Esophagus muscularis mucosa (tissue), 3 donors: ENCODE data around the gene SYT17.

Experiments used
- POLR2A ChIP-seq: fragments of 450-650 bp; IDR thresholded peaks from one replicate; pipeline ENCODE4 v1.6.1; 2017; ENCODE audit warnings: antibody characterized with exemption, moderate library complexity, mild to moderate bottlenecking, low read depth
- TF ChIP-seq, protein P1 (sequence below), 3 experiments: fragments of 200-600 bp in 2 of 3; fragments of 450-650 bp in 1 of 3; sonication (generic) in 2 of 3; IDR thresholded peaks; one replicate each; pipeline ENCODE4 v1.5.1; 2017 to 2019; ENCODE audit warnings: antibody characterized with exemption in 3 of 3, mild to moderate bottlenecking in 2 of 3, moderate library complexity in 1 of 3

DNA sequence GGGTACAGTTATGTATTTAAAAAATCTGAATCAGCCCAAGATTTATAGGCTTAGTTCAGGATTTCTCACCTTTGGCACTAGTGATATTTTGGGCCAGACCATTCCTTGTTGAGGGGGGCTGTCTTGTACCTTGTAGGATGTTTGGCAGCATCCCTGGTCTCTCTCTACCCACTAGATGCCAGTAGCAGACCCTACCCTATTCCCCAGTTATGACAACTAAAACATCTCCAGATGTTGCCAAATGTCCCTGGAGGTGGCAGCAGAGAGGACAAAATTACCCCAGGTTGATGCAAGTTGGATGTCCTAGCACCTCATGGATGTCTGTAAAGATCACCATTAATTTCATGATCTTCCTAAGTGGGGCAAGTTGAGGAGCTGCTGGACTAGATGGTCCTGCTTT, 45.8 kb downstream of the SYT17 start:
- TF ChIP-seq, protein P1, sequence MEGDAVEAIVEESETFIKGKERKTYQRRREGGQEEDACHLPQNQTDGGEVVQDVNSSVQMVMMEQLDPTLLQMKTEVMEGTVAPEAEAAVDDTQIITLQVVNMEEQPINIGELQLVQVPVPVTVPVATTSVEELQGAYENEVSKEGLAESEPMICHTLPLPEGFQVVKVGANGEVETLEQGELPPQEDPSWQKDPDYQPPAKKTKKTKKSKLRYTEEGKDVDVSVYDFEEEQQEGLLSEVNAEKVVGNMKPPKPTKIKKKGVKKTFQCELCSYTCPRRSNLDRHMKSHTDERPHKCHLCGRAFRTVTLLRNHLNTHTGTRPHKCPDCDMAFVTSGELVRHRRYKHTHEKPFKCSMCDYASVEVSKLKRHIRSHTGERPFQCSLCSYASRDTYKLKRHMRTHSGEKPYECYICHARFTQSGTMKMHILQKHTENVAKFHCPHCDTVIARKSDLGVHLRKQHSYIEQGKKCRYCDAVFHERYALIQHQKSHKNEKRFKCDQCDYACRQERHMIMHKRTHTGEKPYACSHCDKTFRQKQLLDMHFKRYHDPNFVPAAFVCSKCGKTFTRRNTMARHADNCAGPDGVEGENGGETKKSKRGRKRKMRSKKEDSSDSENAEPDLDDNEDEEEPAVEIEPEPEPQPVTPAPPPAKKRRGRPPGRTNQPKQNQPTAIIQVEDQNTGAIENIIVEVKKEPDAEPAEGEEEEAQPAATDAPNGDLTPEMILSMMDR (IDR thresholded peaks at IDR 0.05): peak in 1 of 3 experiments; percentile 7
- TF ChIP-seq POLR2A: no peak
